Astrocyte (in vitro differentiated cells and primary cell): ENCODE data around the gene VPS37D.

Experiments
- EZH2 ChIP-seq: IDR thresholded peaks from 2 replicates; pipeline ENCODE4 v1.6.1; 2012; ENCODE audit warnings: mild to moderate bottlenecking, low read length, inconsistent platforms; ENCODE audit not compliant: insufficient read depth
- TF ChIP-seq, protein P1 (sequence below): IDR thresholded peaks from 2 replicates; pipeline ENCODE4 v1.5.1; 2011; ENCODE audit warnings: low read depth, mild to moderate bottlenecking, inconsistent platforms, low read length, moderate library complexity; ENCODE audit not compliant: insufficient read depth

DNA sequence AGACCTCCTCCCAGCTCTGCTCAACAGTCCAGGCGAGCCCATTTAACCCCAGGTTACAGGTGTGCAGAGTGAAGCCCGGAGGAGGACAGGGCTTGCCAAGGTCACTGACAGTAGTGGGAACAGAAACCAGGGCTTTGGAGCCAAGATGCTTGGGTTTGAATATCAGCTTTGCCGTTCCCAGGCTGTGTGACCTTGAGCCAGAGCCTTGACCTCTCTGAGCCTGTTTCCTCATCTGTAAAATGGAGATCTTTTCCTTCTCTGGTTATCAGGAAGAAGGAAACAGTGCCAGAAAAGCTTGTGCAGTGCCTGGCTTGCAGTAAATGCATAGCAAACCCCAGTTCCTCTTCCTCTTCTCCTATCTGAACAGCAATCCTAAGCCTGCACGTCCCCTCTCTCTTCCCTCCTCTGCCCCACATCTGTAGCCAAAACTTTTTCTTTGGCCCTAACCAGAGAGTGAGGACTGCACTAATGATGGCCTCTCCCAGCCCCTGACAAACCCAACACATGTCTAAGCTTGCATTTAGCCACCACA is 21.9 kb upstream of the VPS37D start:
- TF ChIP-seq, protein P1, sequence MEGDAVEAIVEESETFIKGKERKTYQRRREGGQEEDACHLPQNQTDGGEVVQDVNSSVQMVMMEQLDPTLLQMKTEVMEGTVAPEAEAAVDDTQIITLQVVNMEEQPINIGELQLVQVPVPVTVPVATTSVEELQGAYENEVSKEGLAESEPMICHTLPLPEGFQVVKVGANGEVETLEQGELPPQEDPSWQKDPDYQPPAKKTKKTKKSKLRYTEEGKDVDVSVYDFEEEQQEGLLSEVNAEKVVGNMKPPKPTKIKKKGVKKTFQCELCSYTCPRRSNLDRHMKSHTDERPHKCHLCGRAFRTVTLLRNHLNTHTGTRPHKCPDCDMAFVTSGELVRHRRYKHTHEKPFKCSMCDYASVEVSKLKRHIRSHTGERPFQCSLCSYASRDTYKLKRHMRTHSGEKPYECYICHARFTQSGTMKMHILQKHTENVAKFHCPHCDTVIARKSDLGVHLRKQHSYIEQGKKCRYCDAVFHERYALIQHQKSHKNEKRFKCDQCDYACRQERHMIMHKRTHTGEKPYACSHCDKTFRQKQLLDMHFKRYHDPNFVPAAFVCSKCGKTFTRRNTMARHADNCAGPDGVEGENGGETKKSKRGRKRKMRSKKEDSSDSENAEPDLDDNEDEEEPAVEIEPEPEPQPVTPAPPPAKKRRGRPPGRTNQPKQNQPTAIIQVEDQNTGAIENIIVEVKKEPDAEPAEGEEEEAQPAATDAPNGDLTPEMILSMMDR: no peak
- TF ChIP-seq EZH2: no peak
